Liver (tissue), 3 donors: ENCODE results near the gene C1QTNF12.

Source experiments
- ATF3 ChIP-seq: IDR thresholded peaks from 2 replicates; pipeline ENCODE4 v1.6.1; 2016; ENCODE audit warnings: antibody characterized with exemption
- CTCF ChIP-seq: fragments of 150-350 bp; IDR thresholded peaks from 2 replicates; pipeline ENCODE4 v1.5.1; 2017; ENCODE audit warnings: improper control_type of control experiment, low read depth, low read length; ENCODE audit not compliant: missing input control
- EGR1 ChIP-seq, 2 donors: IDR thresholded peaks; 2 replicates each; pipeline ENCODE4 v1.6.1; 2016 to 2018; ENCODE audit warnings: antibody characterized with exemption in 2 of 2, low read depth in 2 of 2
- GABPA ChIP-seq, 2 donors: IDR thresholded peaks in 1 of 2; conservative IDR thresholded peaks in 1 of 2; 2 replicates each; pipeline ENCODE4 v1.6.1; 2016; ENCODE audit warnings: antibody characterized with exemption in 2 of 2, mild to moderate bottlenecking in 1 of 2, moderate library complexity in 1 of 2
- HNF4A ChIP-seq, 2 donors: conservative IDR thresholded peaks; 2 replicates each; pipeline ENCODE4 v1.6.1; 2016; ENCODE audit warnings: antibody characterized with exemption in 2 of 2, mild to moderate bottlenecking in 2 of 2
- JUND ChIP-seq, 2 donors: IDR thresholded peaks; 2 replicates each; pipeline ENCODE4 v1.6.1; 2016; ENCODE audit warnings: antibody characterized with exemption in 2 of 2
- MAX ChIP-seq: IDR thresholded peaks from 2 replicates; pipeline ENCODE4 v1.6.1; 2016; ENCODE audit warnings: antibody characterized with exemption
- NR2F2 ChIP-seq: IDR thresholded peaks from 2 replicates; pipeline ENCODE4 v1.6.1; 2016; ENCODE audit warnings: antibody characterized with exemption
- RAD21 ChIP-seq, 2 donors: IDR thresholded peaks; 2 replicates each; pipeline ENCODE4 v1.6.1; 2016; ENCODE audit warnings: antibody characterized with exemption in 2 of 2, mild to moderate bottlenecking in 2 of 2
- REST ChIP-seq: IDR thresholded peaks from 2 replicates; pipeline ENCODE4 v1.6.1; 2016; ENCODE audit warnings: antibody characterized with exemption, mild to moderate bottlenecking
- SP1 ChIP-seq: IDR thresholded peaks from 2 replicates; pipeline ENCODE4 v1.6.1; 2018; ENCODE audit warnings: antibody characterized with exemption, mild to moderate bottlenecking
- TAF1 ChIP-seq: conservative IDR thresholded peaks from 2 replicates; pipeline ENCODE4 v1.6.1; 2016; ENCODE audit warnings: antibody characterized with exemption, mild to moderate bottlenecking
- YY1 ChIP-seq: IDR thresholded peaks from 2 replicates; pipeline ENCODE4 v1.6.1; 2016; ENCODE audit warnings: antibody characterized with exemption, mild to moderate bottlenecking
- ZBTB33 ChIP-seq: IDR thresholded peaks from 2 replicates; pipeline ENCODE4 v1.6.1; 2016; ENCODE audit warnings: antibody characterized with exemption
- donor health status: healthy.
- donor health status: healthy.

GRCh38 chr1:1243266-1243660 is 3.3 kb downstream of the C1QTNF12 start:
- TF ChIP-seq CTCF (no peak), MAX (no peak), ZBTB33 (no peak), REST (no peak), HNF4A (conservative IDR thresholded peaks at IDR 0.05) (no peak), YY1 (no peak), NR2F2 (no peak), GABPA (IDR thresholded peaks at IDR 0.05 in 1 of 2, conservative IDR thresholded peaks at IDR 0.05 in 1 of 2) (no peak), SP1 (no peak), JUND (IDR thresholded peaks at IDR 0.05) (no peak), TAF1 (no peak), RAD21 (IDR thresholded peaks at IDR 0.05) (no peak), ATF3 (no peak), EGR1 (IDR thresholded peaks at IDR 0.05; ENCODE audit: low read depth in 2 of 2) (no peak)
